A204.1 (cell line): ENCODE data around the gene TCP11.

ENCODE experiments used
- FAIRE-seq: peaks from 2 replicates; lab custom pipeline; 2012; peaks lifted over from hg19 to GRCh38; lab: Jason Lieb, UNC

The TCP11 gene

GRCh38 chr6:35079311-35080000, 61.7 kb downstream of the TCP11 start:
- FAIRE-seq: no peak

GRCh38 chr6:35078896-35079295, 62.2 kb downstream of the TCP11 start:
- no peak for FAIRE-seq

- FAIRE-seq: no peak
Measured at GRCh38 chr6:35078226-35078850, 62.8 kb downstream of the TCP11 start.

GRCh38 chr6:35077713-35078105, 63.4 kb downstream of the TCP11 start:
- no peak for FAIRE-seq

- no peak for FAIRE-seq
Measured at GRCh38 chr6:35076997-35077712, 64.0 kb downstream of the TCP11 start.

- FAIRE-seq: no peak
Measured at GRCh38 chr6:35073766-35074471, 67.2 kb downstream of the TCP11 start.

- FAIRE-seq: no peak
Measured at GRCh38 chr6:35073211-35073610, 67.9 kb downstream of the TCP11 start.

GRCh38 chr6:35072698-35073055, 68.5 kb downstream of the TCP11 start:
- FAIRE-seq: no peak

- no peak for FAIRE-seq
Measured at GRCh38 chr6:35072051-35072697, 69.0 kb downstream of the TCP11 start.

GRCh38 chr6:35071347-35071994, 69.7 kb downstream of the TCP11 start:
- no peak for FAIRE-seq

- FAIRE-seq: no peak
Measured at GRCh38 chr6:35070111-35070510, 71.0 kb downstream of the TCP11 start.

GRCh38 chr6:35069262-35069661, 71.9 kb downstream of the TCP11 start:
- no peak for FAIRE-seq

GRCh38 chr6:35068644-35069043, 72.5 kb downstream of the TCP11 start:
- FAIRE-seq: no peak

GRCh38 chr6:35068206-35068605, 72.9 kb downstream of the TCP11 start:
- FAIRE-seq: no peak
